OCI-LY7 (cell line): ENCODE measurements around the gene MRPL49. TPM values are rescaled to one million over a fixed set of nuclear protein-coding genes. Genes with fewer than 3 reads are reported as not detected.
A peak's percentile ranks its signal among the peaks of the same experiment; 100 is the strongest.

Experiments
- BruUV-seq: library from RNA; stranded (reverse); fragments of 400-500 nt; replicated peaks from 2 replicates; lab custom pipeline; 2021; lab: Mats Ljungman, UMichigan
- CTCF ChIA-PET: fragments of 300-600 bp; sonication (Branson Sonifier 250); formaldehyde crosslinking; loops from one replicate; lab custom pipeline; 2022; ENCODE audit warnings: antibody characterized with exemption; ENCODE audit not compliant: unreplicated experiment; lab: Charles Lee
- POLR2A ChIA-PET: fragments of 300-600 bp; sonication (Branson Sonifier 250); formaldehyde crosslinking; loops from one replicate; lab custom pipeline; 2022; ENCODE audit warnings: antibody characterized with exemption; lab: Charles Lee
- DNase-seq: peaks from one replicate; pipeline ENCODE4 v3.0.0-alpha.2; 2015; ENCODE audit warnings: low spot score
- H2AFZ ChIP-seq: fragments of 200-600 bp; sonication (generic), shearing (Covaris generic); 2 replicates; pipeline ENCODE4 v1.6.1; 2014; ENCODE audit warnings: mild to moderate bottlenecking, antibody characterized with exemption, low read length, moderate library complexity
- H3K27ac ChIP-seq: fragments of 200-600 bp; sonication (generic); 2 replicates; pipeline ENCODE4 v1.5.1; 2014; ENCODE audit warnings: mixed run types, low read depth, mild to moderate bottlenecking, moderate library complexity, low read length, inconsistent platforms; ENCODE audit not compliant: poor library complexity, severe bottlenecking
- H3K36me3 ChIP-seq: fragments of 200-600 bp; sonication (generic); 2 replicates; pipeline ENCODE4 v1.6.1; 2014; ENCODE audit warnings: mild to moderate bottlenecking, antibody characterized with exemption, low read length, moderate library complexity, mixed read lengths; ENCODE audit not compliant: insufficient read depth
- H3K4me1 ChIP-seq: fragments of 200-600 bp; sonication (generic); 2 replicates; pipeline ENCODE4 v1.5.1; 2014; ENCODE audit warnings: mild to moderate bottlenecking, low read length; ENCODE audit not compliant: insufficient read depth, poor library complexity, severe bottlenecking
- H3K4me2 ChIP-seq: fragments of 200-600 bp; sonication (generic); 2 replicates; pipeline ENCODE4 v1.6.1; 2014; ENCODE audit warnings: mild to moderate bottlenecking, low read length
- H3K4me3 ChIP-seq: fragments of 200-600 bp; sonication (generic); 2 replicates; pipeline ENCODE4 v1.5.1; 2014; ENCODE audit warnings: mild to moderate bottlenecking, low read depth, low read length; ENCODE audit not compliant: poor library complexity, severe bottlenecking
- H3K79me2 ChIP-seq: fragments of 200-600 bp; sonication (generic); 2 replicates; pipeline ENCODE4 v1.6.1; 2016; ENCODE audit warnings: low read depth, mild to moderate bottlenecking, low read length, moderate library complexity, mixed read lengths; ENCODE audit not compliant: insufficient read depth
- H3K9me2 ChIP-seq: fragments of 200-600 bp; sonication (generic); 2 replicates; pipeline ENCODE4 v1.6.1; 2016; ENCODE audit warnings: mild to moderate bottlenecking, low read length, mixed read lengths; ENCODE audit not compliant: insufficient read depth
- H3K9me3 ChIP-seq: fragments of 200-600 bp; sonication (generic); 2 replicates; pipeline ENCODE4 v1.6.1; 2014; ENCODE audit warnings: mild to moderate bottlenecking, mixed run types, low read length, mixed read lengths
- H4K20me1 ChIP-seq: fragments of 200-600 bp; sonication (generic); 2 replicates; pipeline ENCODE4 v1.6.1; 2014; ENCODE audit warnings: mild to moderate bottlenecking, antibody characterized with exemption, low read length, moderate library complexity, mixed read lengths; ENCODE audit not compliant: insufficient read depth
- CTCF ChIP-seq: fragments of 200-600 bp; sonication (generic); conservative IDR thresholded peaks from 2 replicates; pipeline ENCODE4 v1.5.1; 2014; ENCODE audit warnings: mild to moderate bottlenecking, antibody characterized with exemption, low read length, moderate library complexity, mixed read lengths
- EZH2phosphoT487 ChIP-seq: fragments of 200-600 bp; sonication (generic); IDR thresholded peaks from 2 replicates; pipeline ENCODE4 v1.6.1; 2018; ENCODE audit warnings: low read depth, borderline replicate concordance, mild to moderate bottlenecking, mixed run types, antibody characterized with exemption, low read length, moderate library complexity, mixed read lengths
- intact Hi-C: fragments of 100-400 bp; cut with micrococcal nuclease; formaldehyde crosslinking; loops from one replicate; pipeline ENCODE4 v1.10.0; 2022; ENCODE audit not compliant: unreplicated experiment
- total RNA-seq, 2 experiments: library from RNA; depleted of rRNA in 1 of 2; stranded (reverse); fragments of >200 nt in 1 of 2; shearing (Covaris generic) in 1 of 2; gene quantifications; 2 replicates each; pipeline ENCODE4 v1.2.3, GENCODE V29; 2014 to 2022

Gene MRPL49
- total RNA-seq, 2 experiments from 2014 or later: 65.2 to 81.6 TPM

GRCh38 chr11:65085446-65085845 lies 36.7 kb upstream of the MRPL49 start:
- TF ChIP-seq EZH2phosphoT487 (no peak), CTCF (no peak)
- intact Hi-C loops: loop anchor here (2.0 to 10.0 kb wide), 3 partner anchors 45 to 241 kb away; partner anchors contain the start of genes ATG2A, CDC42BPG and SAC3D1
- ChIA-PET CTCF (no interaction called here), POLR2A (interaction anchor here (0.9 to 1.0 kb wide), 2 partner anchors 10 to 11 kb away, joined by 3 to 4 read pairs; partner anchors contain the start of gene VPS51)
- H3K9me3 ChIP-seq: no peaks in the 10 kb centered on the region
- no peaks in the 10 kb centered on the region for H3K9me2 ChIP-seq
- no peak overlapping the region for H3K4me3 ChIP-seq
- peaks cover 8% of the 10 kb centered on the region; the same call in 1 of the 2 replicates for H4K20me1 ChIP-seq
- H3K36me3 ChIP-seq: peaks cover 49% of the 10 kb centered on the region
- BruUV-seq: no TSS peak
- no peak for DNase-seq
- peak overlapping the region; percentile 85 for H3K4me2 ChIP-seq
- H3K79me2 ChIP-seq: peaks cover 45% of the 10 kb centered on the region
- H3K4me1 ChIP-seq: peaks cover 39% of the 10 kb centered on the region
- H3K27ac ChIP-seq: no peak overlapping the region
- no peak overlapping the region for H2AFZ ChIP-seq

- no peak overlapping the region for H3K27ac ChIP-seq
- ChIA-PET CTCF (interaction anchor here (0.6 kb wide), 1 partner anchor 88 kb away, joined by 6 read pairs; no protein-coding TSS in a partner anchor), POLR2A (no interaction called here)
- H3K4me1 ChIP-seq: peaks cover 28% of the 10 kb centered on the region
- TF ChIP-seq CTCF (no peak), EZH2phosphoT487 (no peak)
- peaks cover 8% of the 10 kb centered on the region; the same call in 1 of the 2 replicates for H4K20me1 ChIP-seq
- no peaks in the 10 kb centered on the region for H3K9me3 ChIP-seq
- no peak overlapping the region for H3K4me2 ChIP-seq
- DNase-seq: no peak
- no peaks in the 10 kb centered on the region for H3K9me2 ChIP-seq
- no peak overlapping the region for H3K4me3 ChIP-seq
- BruUV-seq: no TSS peak
- intact Hi-C loops: loop anchor here (10.0 kb wide), 2 partner anchors 172 to 242 kb away; partner anchors contain the start of genes ATG2A and CDC42BPG
- H2AFZ ChIP-seq: no peak overlapping the region
- H3K36me3 ChIP-seq: peaks cover 38% of the 10 kb centered on the region
- H3K79me2 ChIP-seq: peaks cover 32% of the 10 kb centered on the region
Observed at GRCh38 chr11:65086809-65087208, 35.3 kb upstream of the MRPL49 start.

- BruUV-seq: no TSS peak
- no peak overlapping the region for H3K4me3 ChIP-seq
- ChIA-PET POLR2A (no interaction called here), CTCF (no interaction called here)
- H3K4me2 ChIP-seq: no peak overlapping the region
- DNase-seq: no peak
- H3K9me2 ChIP-seq: no peaks in the 10 kb centered on the region
- no peak overlapping the region for H3K27ac ChIP-seq
- peaks cover 28% of the 10 kb centered on the region for H3K79me2 ChIP-seq
- intact Hi-C loops: loop anchor here (10.0 kb wide), 2 partner anchors 172 to 242 kb away; partner anchors contain the start of genes ATG2A and CDC42BPG
- no peak for TF ChIP-seq EZH2phosphoT487
- no peak for TF ChIP-seq CTCF
- H4K20me1 ChIP-seq: peaks cover 8% of the 10 kb centered on the region; the same call in 1 of the 2 replicates
- peaks cover 27% of the 10 kb centered on the region for H3K4me1 ChIP-seq
- peaks cover 34% of the 10 kb centered on the region for H3K36me3 ChIP-seq
- no peaks in the 10 kb centered on the region for H3K9me3 ChIP-seq
- no peak overlapping the region for H2AFZ ChIP-seq
Observed at GRCh38 chr11:65087216-65087615, 34.9 kb upstream of the MRPL49 start.
